ENCODE data around the gene KANK4. TPM values are rescaled to one million over a fixed set of nuclear protein-coding genes. Genes with fewer than 3 reads are reported as not detected.

The KANK4 gene
- total and polyA plus RNA-seq, 2 of the 8 experiments (the other 6 are each of a cell fraction or from before 2014, with no cell fraction given), result 0.22 to 0.26 TPM

GRCh38 chr1:62318320-62318755 lies 896 bp downstream of the KANK4 start:
- Histone ChIP-seq H2AFZ (ENCODE audit: low read length) (peak overlapping the region; percentile 39; the same call in 1 of the 2 replicates), H2BK20ac (ENCODE audit: low read length) (no peak overlapping the region), H4K20me1 (replicated peaks in 1 of 2; ENCODE audit: control insufficient read depth in 1 of 2, insufficient read depth in 2 of 2, low read length in 2 of 2) (peaks cover 0 to 2% of the 10 kb centered on the region in 2 experiments), H2BK120ac (replicated peaks; ENCODE audit: low read depth, low read length) (no peak overlapping the region), H2BK15ac (ENCODE audit: low read length) (no peak overlapping the region), H3K79me2 (ENCODE audit: control insufficient read depth in 1 of 2, insufficient read depth in 2 of 2, low read length in 2 of 2) (no peaks in the 10 kb centered on the region), H4K5ac (ENCODE audit: insufficient read length, low read depth, low read length) (no peak overlapping the region), H3K4me1 (replicated peaks in 1 of 4; ENCODE audit: control insufficient read depth in 3 of 4, insufficient read depth in 4 of 4, low read length in 3 of 4) (no peaks in the 10 kb centered on the region; a peak in 1 of 7 replicates), H3K23ac (ENCODE audit: insufficient read length) (no peak overlapping the region), H3K27me3 (replicated peaks in 1 of 4; ENCODE audit: control insufficient read depth in 3 of 4, extremely low read depth in 1 of 4, insufficient read depth in 3 of 4, low read length in 3 of 4) (peaks cover 24 to 45% (median 38%) of the 10 kb centered on the region in 4 experiments), H3K23me2 (ENCODE audit: low read depth, low read length) (peaks cover 13% of the 10 kb centered on the region), H3K36me3 (ENCODE audit: control insufficient read depth in 2 of 4, insufficient read depth in 4 of 4, low read length in 3 of 4) (no peaks in the 10 kb centered on the region), H2BK12ac (ENCODE audit: low read depth, low read length) (no peak overlapping the region; the same call in 1 of the 2 replicates), H3K4ac (replicated peaks; ENCODE audit: insufficient read length, low read depth, low read length) (no peak overlapping the region), H2BK5ac (ENCODE audit: low read depth, low read length) (no peak overlapping the region), H3K9ac (replicated peaks in 1 of 4; ENCODE audit: extremely low read depth in 1 of 4, low read depth in 3 of 4, low read length in 3 of 4) (no peak overlapping the region), H3K4me2 (ENCODE audit: insufficient read depth in 1 of 2, low read depth in 2 of 2, low read length in 2 of 2) (peak overlapping the region; percentile 70 to 88), H3K79me1 (ENCODE audit: low read depth, low read length) (no peaks in the 10 kb centered on the region), H3K18ac (ENCODE audit: extremely low read depth, low read length) (no peak overlapping the region; the same call in 1 of the 2 replicates), H3K14ac (ENCODE audit: insufficient read length) (no peak overlapping the region), H4K8ac (ENCODE audit: extremely low read depth, insufficient read depth, low read length) (peak overlapping the region; percentile 29; the same call in 1 of the 2 replicates), H3K4me3 (ENCODE audit: extremely low read depth in 1 of 4, insufficient read depth in 2 of 4, low read depth in 3 of 4, low read length in 4 of 4) (peak overlapping the region; percentile 47 to 78 (median 66)), H2AK5ac (ENCODE audit: low read depth, low read length) (no peak overlapping the region), H3K27ac (ENCODE audit: low read depth, low read length) (no peak overlapping the region), H3K56ac (replicated peaks; ENCODE audit: insufficient read length, low read depth, low read length) (no peak overlapping the region), H3K9me3 (ENCODE audit: insufficient read depth in 2 of 2, low read depth in 1 of 2, low read length in 1 of 2) (no peaks in the 10 kb centered on the region; a peak in 1 of 4 replicates), H4K91ac (replicated peaks; ENCODE audit: insufficient read length, low read length) (no peak overlapping the region)
- 11% methylated on average over 17 of the region's 27 CpGs; no CpG with 5 or more reads in 1 of the 2 experiments for WGBS, 2 experiments (ENCODE audit: extremely low coverage in 1 of 2, insufficient coverage in 1 of 2, insufficient read length in 1 of 2, insufficient replicate concordance in 2 of 2, low coverage in 1 of 2, low lambda C conversion rate in 2 of 2, missing lambda C conversion rate in 1 of 2)
- CTCF ChIA-PET (ENCODE audit: partially characterized antibody), result interaction anchor here (0.7 to 1.6 kb wide), 6 partner anchors 12 to 73 kb away, joined by 3 read pairs; no protein-coding TSS in a partner anchor
- DNase-seq (ENCODE audit: low read depth in 1 of 2, low spot score in 2 of 2) (peak in 1 of 2 experiments; percentile 77), FAIRE-seq (no peak)
- POLR2A ChIA-PET (ENCODE audit: partially characterized antibody), result interaction anchor here (0.6 to 1.5 kb wide), 6 partner anchors 11 to 119 kb away, joined by 3 to 12 read pairs (median 4); no protein-coding TSS in a partner anchor
- TF ChIP-seq PHF8 (conservative IDR thresholded peaks at IDR 0.05; ENCODE audit: low read depth, low read length) (no peak), CTBP2 (IDR thresholded peaks at IDR 0.05; ENCODE audit: borderline replicate concordance, insufficient read depth, insufficient read length, low read length) (no peak), MAX (IDR thresholded peaks at IDR 0.05) (no peak), GTF2F1 (IDR thresholded peaks at IDR 0.05; ENCODE audit: borderline replicate concordance, low read depth, low read length) (no peak), BCL11A (IDR thresholded peaks at IDR 0.05; ENCODE audit: low read depth in 2 of 2, low read length in 2 of 2) (no peak), SP4 (IDR thresholded peaks at IDR 0.05; ENCODE audit: low read length) (no peak), SIRT6 (IDR thresholded peaks at IDR 0.05; ENCODE audit: low read length) (no peak), SAP30 (IDR thresholded peaks at IDR 0.05; ENCODE audit: insufficient read depth, insufficient replicate concordance, low read length) (no peak), CTCF (IDR thresholded peaks at IDR 0.05; ENCODE audit: control extremely low read depth in 1 of 3, insufficient read depth in 1 of 3, low read depth in 1 of 3, low read length in 3 of 3) (no peak), CHD1 (IDR thresholded peaks at IDR 0.05; ENCODE audit: low read depth, low read length) (no peak)

Measured in H1 (cell line).